ENCODE measurements around the gene CACNA1D.

DNA sequence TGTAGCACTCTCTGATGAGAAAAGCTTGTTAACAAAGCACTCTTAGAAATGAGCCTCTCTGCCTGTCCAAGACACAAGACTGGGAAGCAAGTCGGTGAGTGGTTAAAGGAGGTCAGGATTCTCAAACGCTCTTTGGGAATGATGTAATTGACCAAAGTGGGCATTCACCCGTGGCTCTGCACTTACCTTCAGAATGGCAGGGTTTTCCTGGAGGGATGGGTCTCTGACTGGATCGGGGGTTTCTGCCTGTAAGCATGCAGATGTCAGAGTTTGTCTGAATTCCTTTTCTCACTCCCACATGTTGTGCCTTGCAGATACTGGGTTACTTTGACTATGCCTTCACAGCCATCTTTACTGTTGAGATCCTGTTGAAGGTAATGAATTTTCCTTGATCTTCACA lies 245.6 kb downstream of the CACNA1D start:
- no peak for TF ChIP-seq CTCF (IDR thresholded peaks at IDR 0.05)
- no peak for TF ChIP-seq POLR2A (IDR thresholded peaks at IDR 0.05)

Data from body of pancreas (tissue), 4 donors.